GM12878 (cell line): ENCODE results near the gene CD14. TPM values are rescaled to one million over a fixed set of nuclear protein-coding genes. Genes with fewer than 3 reads are reported as not detected.

Experiments used
- ATAC-seq: fragments of 200-7000 bp; cut with Tn5 transposase; 3 replicates; pipeline ENCODE4 v1.9.1; 2020; ENCODE audit warnings: mild to moderate bottlenecking, moderate library complexity
- Bru-seq: library from RNA; stranded (reverse); fragments of 400-500 nt; gene quantifications from one replicate; lab custom pipeline; 2021; lab: Mats Ljungman, UMichigan
- BruChase-seq, 2 experiments: library from RNA; stranded (reverse); fragments of 400-500 nt; gene quantifications; one replicate each; lab custom pipeline; 2021; lab: Mats Ljungman, UMichigan
- BruUV-seq: library from RNA; stranded (reverse); fragments of 400-500 nt; replicated peaks from 2 replicates; lab custom pipeline; 2021; lab: Mats Ljungman, UMichigan
- CTCF ChIA-PET: fragments of 300-600 bp; sonication (Branson Sonifier 250); formaldehyde crosslinking; extraction: SDS; loops from one replicate; lab custom pipeline; 2021; ENCODE audit warnings: inconsistent platforms; lab: Yijun Ruan, JAX
- POLR2A ChIA-PET: fragments of 350-600 bp; formaldehyde crosslinking; extraction: SDS; loops from one replicate; lab custom pipeline; 2021; ENCODE audit warnings: inconsistent platforms; lab: Charles Lee
- RAD21 ChIA-PET: fragments of 300-600 bp; sonication (Branson Sonifier 250); formaldehyde crosslinking; loops from one replicate; lab custom pipeline; 2023; ENCODE audit warnings: antibody characterized with exemption; ENCODE audit not compliant: unreplicated experiment; lab: Charles Lee
- SMC1A ChIA-PET: fragments of 300-600 bp; sonication (Branson Sonifier 250); formaldehyde crosslinking; loops from one replicate; lab custom pipeline; 2023; ENCODE audit not compliant: unreplicated experiment, uncharacterized antibody; lab: Charles Lee
- DNase-seq: peaks from one replicate; pipeline ENCODE4 v3.0.0-alpha.2; 2011; ENCODE audit warnings: low read depth, low spot score
- FAIRE-seq: peaks from 3 replicates; lab custom pipeline; 2011; peaks lifted over from hg19 to GRCh38; lab: Jason Lieb, UNC
- H2AFZ ChIP-seq: 2 replicates; pipeline ENCODE4 v1.6.0; 2011; ENCODE audit warnings: low read depth, low read length, control low read depth; ENCODE audit not compliant: control insufficient read depth
- H3K27ac ChIP-seq: 2 replicates; pipeline ENCODE4 v1.5.1; 2011; ENCODE audit warnings: control low read depth; ENCODE audit not compliant: control insufficient read depth, insufficient read depth
- H3K27me3 ChIP-seq, 2 experiments: replicated peaks in 1 of 2; 2 replicates each; pipeline versions ENCODE4 v1.6.0 to v1.6.1; 2011; ENCODE audit warnings: low read length in 1 of 2; ENCODE audit not compliant: control insufficient read depth in 2 of 2, insufficient read depth in 2 of 2
- H3K36me3 ChIP-seq, 2 experiments: 2 replicates each; pipeline ENCODE4 v1.5.1; 2011; ENCODE audit warnings: low read length in 1 of 2; ENCODE audit not compliant: control insufficient read depth in 2 of 2, insufficient read depth in 2 of 2
- H3K4me1 ChIP-seq: 2 replicates; pipeline ENCODE4 v1.6.1; 2011; ENCODE audit warnings: mild to moderate bottlenecking, low read length, moderate library complexity, mixed read lengths; ENCODE audit not compliant: control insufficient read depth, insufficient read depth
- H3K4me2 ChIP-seq: 2 replicates; pipeline ENCODE4 v1.6.0; 2011; ENCODE audit warnings: control low read depth; ENCODE audit not compliant: control insufficient read depth, insufficient read depth
- H3K4me3 ChIP-seq: fragments of 200-600 bp; sonication (generic); 2 replicates; pipeline ENCODE4 v1.5.1; 2016
- H3K79me2 ChIP-seq: 2 replicates; pipeline ENCODE4 v1.6.0; 2011; ENCODE audit warnings: low read length; ENCODE audit not compliant: control insufficient read depth, insufficient read depth
- H3K9ac ChIP-seq: 2 replicates; pipeline ENCODE4 v1.8.0; 2011; ENCODE audit warnings: low read length, control low read depth, mixed read lengths; ENCODE audit not compliant: control insufficient read depth, insufficient read depth
- H3K9me3 ChIP-seq: replicated peaks from 3 replicates; pipeline ENCODE4 v1.5.1; 2011; ENCODE audit warnings: mild to moderate bottlenecking, low read length; ENCODE audit not compliant: control insufficient read depth, insufficient read depth
- H4K20me1 ChIP-seq: 2 replicates; pipeline ENCODE4 v1.6.0; 2011; ENCODE audit not compliant: control insufficient read depth, insufficient read depth
- FOXK2 ChIP-seq: fragments of 450-650 bp; IDR thresholded peaks from 2 replicates; pipeline ENCODE4 v1.6.1; 2017; ENCODE audit warnings: mild to moderate bottlenecking, moderate library complexity
- MYB ChIP-seq: fragments of 150-350 bp; IDR thresholded peaks from 2 replicates; pipeline ENCODE4 v1.6.1; 2014; ENCODE audit warnings: mild to moderate bottlenecking, low read depth, low read length, borderline replicate concordance
- NBN ChIP-seq: fragments of 450-650 bp; IDR thresholded peaks from 2 replicates; pipeline ENCODE4 v1.6.1; 2016
- PAX5 ChIP-seq: IDR thresholded peaks from 2 replicates; pipeline ENCODE4 v1.6.1; 2011; ENCODE audit warnings: low read depth, low read length, borderline replicate concordance
- SIX5 ChIP-seq: IDR thresholded peaks from 2 replicates; pipeline ENCODE4 v1.6.1; 2011; ENCODE audit warnings: mild to moderate bottlenecking, low read depth, low read length, moderate library complexity; ENCODE audit not compliant: severe bottlenecking
- SMARCA5 ChIP-seq: fragments of 450-650 bp; IDR thresholded peaks from 2 replicates; pipeline ENCODE4 v1.6.1; 2017; ENCODE audit warnings: mild to moderate bottlenecking
- ZZZ3 ChIP-seq: IDR thresholded peaks from 2 replicates; pipeline ENCODE4 v1.6.1; 2011; ENCODE audit warnings: low read depth; ENCODE audit not compliant: control insufficient read depth, insufficient read length
- WGBS: methylation state at CpG from one replicate; pipeline ENCODE4 v1.1.6; 2016; ENCODE audit warnings: low lambda C conversion rate; ENCODE audit not compliant: insufficient replicate concordance, insufficient coverage; ENCODE audit errors: missing lambda C conversion rate; 5-methylcytosine and 5-hydroxymethylcytosine counted together
- in situ Hi-C: fragments of 300-500 bp; cut with MboI; formaldehyde crosslinking; loops from 9 replicates; pipeline ENCODE4 v1.14.3; 2018; ENCODE audit warnings: mixed read lengths
- intact Hi-C: fragments of 100-400 bp; cut with micrococcal nuclease; formaldehyde crosslinking; loops from one replicate; pipeline ENCODE4 v1.14.2; 2022; ENCODE audit not compliant: unreplicated experiment
- long read RNA-seq, 2 experiments: library from polyadenylated mRNA; unstranded; transcript quantifications; one replicate each; pipeline ENCODE4 v2.0.0, GENCODE V29; 2019 to 2020
- polyA minus RNA-seq, 3 experiments: library from RNA; depleted of rRNA, polyadenylated mRNA; stranded (reverse); fragments of >200 nt; gene quantifications; 2 replicates each; pipeline ENCODE4 v1.2.3, GENCODE V29; 2011
- polyA plus RNA-seq, 11 experiments: library from polyadenylated mRNA; depleted of rRNA in 4 of 11; unstranded in 6 of 11; stranded (reverse) in 5 of 11; fragments of >200 nt; fragmentation: Nextera tagmentation in 4 of 11; fragmentation: Illumina TruSeq in 1 of 11; extraction: Ambion mirVana in 4 of 11; extraction: Trizol in 1 of 11; gene quantifications; 1 replicate in 1 of 11; 2 replicates in 10 of 11; pipeline versions ENCODE4 v1.2.1 to v1.2.3, GENCODE V29; 2011 to 2016; ENCODE audit warnings: inconsistent platforms in 2 of 11, missing spikeins in 2 of 11, low read depth in 1 of 11
- total RNA-seq, 4 experiments: library from RNA; depleted of rRNA in 3 of 4; stranded (reverse); fragments of >200 nt in 3 of 4; fragmentation: Illumina TruSeq in 1 of 4; extraction: Trizol in 1 of 4; gene quantifications; 2 replicates each; pipeline versions ENCODE4 v1.2.1 to v1.2.3, GENCODE V29; 2013 to 2021
- TF ChIP-seq, protein P1 (sequence below): fragments of 450-650 bp; formaldehyde crosslinking; IDR thresholded peaks from 2 replicates; pipeline ENCODE4 v1.4.0; 2022; ENCODE audit warnings: mild to moderate bottlenecking, moderate library complexity

The CD14 gene
- total RNA-seq (2013; cell fraction: nucleolus; rRNA removed) = 0.19 and 0.54 TPM in 2 replicates
- total RNA-seq (2014; rRNA removed) (0.11 and 0.33 TPM in 2 replicates), total RNA-seq (2014; rRNA removed; fragmentation: Illumina TruSeq; extraction: Trizol) (0.09 TPM in 1 of 2 replicates, not detected in the other), total RNA-seq (2021) (0.21 and 0.72 TPM in 2 replicates), polyA plus RNA-seq (2011; rRNA removed) (not detected in 2 replicates), polyA plus RNA-seq (2014; fragmentation: Illumina TruSeq; extraction: Trizol) (0.24 TPM in 1 of 2 replicates, not detected in the other), polyA plus RNA-seq (2014; fragmentation: Nextera tagmentation; extraction: Ambion mirVana) (not detected), polyA plus RNA-seq (2014; rRNA removed) (0.18 and 0.28 TPM in 2 replicates), polyA plus RNA-seq (2016; fragmentation: Nextera tagmentation; extraction: Ambion mirVana) (under 1 TPM in 1 of 2 experiments, not detected in 1; 0.26 TPM), polyA minus RNA-seq (2011; rRNA and poly(A)+ RNA removed) (0.21 TPM in 1 of 2 replicates, not detected in the other), Bru-seq, nascent RNA (percentile 18 among the genes with signal in this experiment), BruChase-seq, experiment 1, labeled RNA remaining after a 6-hour chase (percentile 43 among the genes with signal in this experiment), BruChase-seq, experiment 2, labeled RNA remaining after a 2-hour chase (percentile 47 among the genes with signal in this experiment)
- polyA plus RNA-seq (2011; ENCODE audit: low read depth) = not detected
- polyA plus RNA-seq (2011; cell fraction: cytosol; rRNA removed) = not detected in 2 replicates
- polyA plus RNA-seq (2011; cell fraction: nucleus; rRNA removed) = 0.18 and 0.25 TPM in 2 replicates
- polyA plus RNA-seq (2012) = 0.08 and 0.43 TPM in 2 replicates
- polyA minus RNA-seq (2011; cell fraction: cytosol; rRNA and poly(A)+ RNA removed) = not detected in 2 replicates
- not detected in 2 replicates for polyA minus RNA-seq (2011; cell fraction: nucleus; rRNA and poly(A)+ RNA removed)
- long read RNA-seq, experiment 1 = 0 reads
- long read RNA-seq, experiment 2 = 0 reads

DNA sequence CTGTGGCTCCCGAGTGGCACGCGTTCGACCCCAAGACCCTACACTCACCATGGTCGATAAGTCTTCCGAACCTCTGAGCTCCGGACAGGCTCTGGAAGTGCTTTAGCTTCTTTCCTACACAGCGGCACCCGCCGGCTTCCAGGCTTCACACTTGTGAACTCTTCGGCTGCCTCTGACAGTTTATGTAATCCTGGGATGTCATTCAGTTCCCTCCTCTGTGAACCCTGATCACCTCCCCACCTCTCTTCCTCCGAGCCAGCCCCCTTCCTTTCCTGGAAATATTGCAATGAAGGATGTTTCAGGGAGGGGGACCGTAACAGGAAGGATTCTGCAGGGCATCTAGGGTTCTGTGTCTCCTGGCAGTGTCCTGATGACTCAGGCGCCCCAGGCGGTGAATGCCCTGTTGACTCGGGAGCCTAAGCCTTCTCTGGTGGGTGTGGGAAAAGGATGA, at the start of gene CD14:
Gene CD14, minus strand, starts transcription at position 155 of the 451 bp plus-strand sequence. Its CDS starts 104 bp downstream, at position 51.
- H3K27ac ChIP-seq = no peak within 1 kb of the TSS
- H3K9ac ChIP-seq = peak within 1 kb of the TSS; percentile 35; the same call in 1 of the 2 replicates
- H3K4me2 ChIP-seq = peak within 1 kb of the TSS; percentile 99
- ChIA-PET SMC1A (no interaction called here), RAD21 (interaction anchor here (0.8 to 1.2 kb wide), 5 partner anchors 9 to 261 kb away, joined by 3 read pairs; no protein-coding TSS in a partner anchor), POLR2A (no interaction called here), CTCF (interaction anchor here (0.5 to 1.2 kb wide), 2 partner anchors 259 to 284 kb away, joined by 5 to 13 read pairs; no protein-coding TSS in a partner anchor)
- in situ Hi-C loops = no loop called here
- WGBS = 28% methylated on average over 16 of the region's 16 CpGs
- H2AFZ ChIP-seq = peak within 1 kb of the TSS; percentile 91
- no peaks in the 10 kb centered on the region for H3K79me2 ChIP-seq
- H3K4me3 ChIP-seq = peak within 1 kb of the TSS; percentile 58
- H3K36me3 ChIP-seq = no peaks in the 10 kb centered on the region
- H3K27me3 ChIP-seq = peaks cover 3 to 4% of the 10 kb centered on the region in 2 experiments; a peak in 2 of 4 replicates
- intact Hi-C loops = no loop called here
- TF ChIP-seq SIX5 (no peak), NBN (no peak), PAX5 (no peak), SMARCA5 (no peak), FOXK2 (no peak), ZZZ3 (no peak), MYB (no peak)
- TF ChIP-seq, protein P1, sequence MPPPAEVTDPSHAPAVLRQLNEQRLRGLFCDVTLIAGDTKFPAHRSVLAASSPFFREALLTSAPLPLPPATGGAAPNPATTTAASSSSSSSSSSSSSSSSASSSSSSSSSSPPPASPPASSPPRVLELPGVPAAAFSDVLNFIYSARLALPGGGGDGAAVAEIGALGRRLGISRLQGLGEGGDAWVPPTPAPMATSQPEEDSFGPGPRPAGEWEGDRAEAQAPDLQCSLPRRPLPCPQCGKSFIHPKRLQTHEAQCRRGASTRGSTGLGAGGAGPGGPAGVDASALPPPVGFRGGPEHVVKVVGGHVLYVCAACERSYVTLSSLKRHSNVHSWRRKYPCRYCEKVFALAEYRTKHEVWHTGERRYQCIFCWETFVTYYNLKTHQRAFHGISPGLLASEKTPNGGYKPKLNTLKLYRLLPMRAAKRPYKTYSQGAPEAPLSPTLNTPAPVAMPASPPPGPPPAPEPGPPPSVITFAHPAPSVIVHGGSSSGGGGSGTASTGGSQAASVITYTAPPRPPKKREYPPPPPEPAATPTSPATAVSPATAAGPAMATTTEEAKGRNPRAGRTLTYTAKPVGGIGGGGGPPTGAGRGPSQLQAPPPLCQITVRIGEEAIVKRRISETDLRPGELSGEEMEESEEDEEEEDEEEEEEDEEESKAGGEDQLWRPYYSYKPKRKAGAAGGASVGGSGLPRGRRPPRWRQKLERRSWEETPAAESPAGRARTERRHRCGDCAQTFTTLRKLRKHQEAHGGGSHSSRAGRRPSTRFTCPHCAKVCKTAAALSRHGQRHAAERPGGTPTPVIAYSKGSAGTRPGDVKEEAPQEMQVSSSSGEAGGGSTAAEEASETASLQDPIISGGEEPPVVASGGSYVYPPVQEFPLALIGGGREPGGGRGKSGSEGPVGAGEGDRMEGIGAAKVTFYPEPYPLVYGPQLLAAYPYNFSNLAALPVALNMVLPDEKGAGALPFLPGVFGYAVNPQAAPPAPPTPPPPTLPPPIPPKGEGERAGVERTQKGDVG = no peak
- H4K20me1 ChIP-seq = no peaks in the 10 kb centered on the region
- BruUV-seq = no TSS peak
- peaks cover 1% of the 10 kb centered on the region; the same call in 1 of the 3 replicates for H3K9me3 ChIP-seq
- FAIRE-seq (no peak), DNase-seq (no peak), ATAC-seq (peak; percentile 8; the same call in 2 of the 3 replicates)
- H3K4me1 ChIP-seq = peaks cover 13% of the 10 kb centered on the region
